Mesendoderm (in vitro differentiated cells): ENCODE results near the gene KMT2C.
"Not testable (repeated sequence)": the region's sequence is repeated elsewhere in the genome, so short reads cannot be mapped to it uniquely, and the experiment has no call there.

Experiments
- DNase-seq: peaks from one replicate; pipeline ENCODE4 v3.0.0; 2013
- H2AK5ac ChIP-seq: 2 replicates; pipeline ENCODE4 v1.6.1; 2013; ENCODE audit warnings: low read length, inconsistent platforms
- H2BK120ac ChIP-seq: 2 replicates; pipeline ENCODE4 v1.6.1; 2013; ENCODE audit warnings: low read depth, mild to moderate bottlenecking, low read length, moderate library complexity, mixed read lengths
- H2BK15ac ChIP-seq: replicated peaks from 2 replicates; pipeline ENCODE4 v1.6.1; 2013; ENCODE audit warnings: low read depth, mild to moderate bottlenecking, moderate library complexity
- H2BK5ac ChIP-seq: 2 replicates; pipeline ENCODE4 v1.6.1; 2013; ENCODE audit warnings: low read length, inconsistent platforms
- H3K18ac ChIP-seq: 2 replicates; pipeline ENCODE4 v1.6.1; 2013; ENCODE audit warnings: mild to moderate bottlenecking, low read length, mixed read lengths
- H3K23ac ChIP-seq: one replicate; pipeline ENCODE4 v1.6.1; 2013; ENCODE audit warnings: low read length
- H3K27ac ChIP-seq: 2 replicates; pipeline ENCODE4 v1.5.1; 2013; ENCODE audit warnings: low read depth, mild to moderate bottlenecking, inconsistent platforms, low read length, moderate library complexity
- H3K27me3 ChIP-seq: 2 replicates; pipeline ENCODE4 v1.6.1; 2013; ENCODE audit warnings: low read length, control low read depth, mild to moderate bottlenecking, inconsistent platforms; ENCODE audit not compliant: insufficient read depth, poor library complexity
- H3K36me3 ChIP-seq: 2 replicates; pipeline ENCODE4 v1.6.1; 2013; ENCODE audit warnings: low read length, inconsistent platforms; ENCODE audit not compliant: control insufficient read depth, insufficient read depth
- H3K4ac ChIP-seq: one replicate; pipeline ENCODE4 v1.6.1; 2013; ENCODE audit warnings: low read depth, mild to moderate bottlenecking, low read length, moderate library complexity
- H3K4me1 ChIP-seq: 2 replicates; pipeline ENCODE4 v1.6.1; 2013; ENCODE audit warnings: low read depth, low read length, inconsistent platforms; ENCODE audit not compliant: control insufficient read depth
- H3K4me2 ChIP-seq: 2 replicates; pipeline ENCODE4 v1.6.1; 2013; ENCODE audit warnings: low read length
- H3K4me3 ChIP-seq: 2 replicates; pipeline ENCODE4 v1.5.1; 2013; ENCODE audit warnings: mild to moderate bottlenecking, low read length
- H3K56ac ChIP-seq: one replicate; pipeline ENCODE4 v1.6.1; 2013; ENCODE audit warnings: low read length
- H3K79me1 ChIP-seq: 2 replicates; pipeline ENCODE4 v1.6.1; 2013; ENCODE audit warnings: low read length, inconsistent platforms
- H3K79me2 ChIP-seq: 2 replicates; pipeline ENCODE4 v1.6.1; 2013; ENCODE audit warnings: mild to moderate bottlenecking, low read length; ENCODE audit not compliant: control insufficient read depth, insufficient read depth
- H3K9ac ChIP-seq: 2 replicates; pipeline ENCODE4 v1.6.1; 2013; ENCODE audit warnings: low read length, inconsistent platforms
- H4K5ac ChIP-seq: one replicate; pipeline ENCODE4 v1.6.1; 2013; ENCODE audit warnings: low read length
- H4K8ac ChIP-seq: one replicate; pipeline ENCODE4 v1.6.1; 2013; ENCODE audit warnings: low read depth, mild to moderate bottlenecking, control low read depth, low read length, moderate library complexity
- WGBS: extraction: QIAGEN DNeasy Blood & Tissue Kit; methylation state at CpG from one replicate; pipeline ENCODE4 v1.1.7; 2013; ENCODE audit warnings: low lambda C conversion rate, missing lambda C conversion rate; ENCODE audit not compliant: insufficient coverage; ENCODE audit errors: extremely low coverage; 5-methylcytosine and 5-hydroxymethylcytosine counted together

KMT2C gene

DNA sequence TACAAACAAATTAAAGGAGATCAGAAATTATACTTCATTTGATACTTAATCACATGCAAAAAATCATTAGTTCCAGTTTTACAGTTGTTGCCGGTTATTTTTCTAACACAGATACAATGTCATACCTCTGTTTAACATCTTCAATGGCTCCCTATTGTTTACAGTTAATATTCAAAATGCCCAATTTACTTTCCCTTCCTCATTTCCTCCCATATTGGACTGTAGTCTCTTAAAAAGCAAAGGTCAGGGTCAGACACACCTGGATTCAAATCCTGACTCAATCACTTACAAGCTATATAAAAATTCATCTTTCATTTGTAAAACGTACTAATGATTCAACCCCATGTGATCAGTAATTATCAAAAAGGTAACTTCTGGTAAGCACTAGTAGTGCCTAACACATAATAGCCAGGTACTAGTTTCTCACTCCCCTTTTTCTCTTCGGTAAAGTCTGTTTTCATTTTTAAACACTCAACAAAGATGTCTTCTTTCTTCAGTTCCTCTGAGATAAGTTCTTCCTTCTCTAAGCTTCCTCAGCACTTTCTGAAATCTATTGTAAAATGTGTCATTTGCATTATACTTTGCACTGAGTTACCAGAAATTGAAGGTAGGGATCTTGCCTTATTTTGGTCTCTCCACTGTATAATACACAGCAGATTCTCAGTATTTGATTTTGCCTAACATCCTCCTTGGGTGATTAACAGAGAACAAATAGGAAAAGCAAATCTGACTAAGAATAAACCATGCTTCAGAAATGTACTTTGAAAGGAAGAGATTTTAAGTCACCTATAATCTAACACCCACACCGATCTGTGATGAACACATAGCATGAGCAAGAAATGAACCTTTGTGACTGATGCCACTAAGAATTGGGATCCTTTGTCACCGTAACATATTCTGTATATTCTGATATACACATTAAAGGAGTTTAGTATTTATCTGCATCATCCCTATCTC lies 16.1 kb downstream of the KMT2C start:
- Histone ChIP-seq H3K4ac (no peak overlapping the region), H2BK15ac (no peak overlapping the region), H3K79me2 (peaks cover 37% of the 10 kb centered on the region), H3K4me1 (no peaks in the 10 kb centered on the region), H3K4me3 (no peak overlapping the region), H3K56ac (no peak overlapping the region), H3K18ac (no peak overlapping the region), H3K36me3 (no peaks in the 10 kb centered on the region), H3K27me3 (no peaks in the 10 kb centered on the region), H2AK5ac (no peak overlapping the region), H4K5ac (no peak overlapping the region), H3K4me2 (no peak overlapping the region), H3K27ac (no peak overlapping the region), H3K23ac (no peak overlapping the region), H3K9ac (no peak overlapping the region), H2BK120ac (no peak overlapping the region), H3K79me1 (peaks cover 14% of the 10 kb centered on the region), H4K8ac (no peak overlapping the region), H2BK5ac (no peak overlapping the region)
- DNase-seq = no peak
- WGBS = no CpG with 5 or more reads among the region's 5 CpGs

GRCh38 chr7:152414779-152415178 lies 21.0 kb downstream of the KMT2C start:
- H2BK5ac ChIP-seq = no peak overlapping the region
- no peak overlapping the region for H3K4me3 ChIP-seq
- no peak overlapping the region for H3K18ac ChIP-seq
- no peak overlapping the region for H2BK15ac ChIP-seq
- H3K9ac ChIP-seq = no peak overlapping the region
- peaks cover 18% of the 10 kb centered on the region for H3K79me2 ChIP-seq
- H3K36me3 ChIP-seq = no peaks in the 10 kb centered on the region
- H3K23ac ChIP-seq = no peak overlapping the region
- no peak overlapping the region for H3K4me2 ChIP-seq
- DNase-seq = no peak
- H3K79me1 ChIP-seq = no peaks in the 10 kb centered on the region
- H2AK5ac ChIP-seq = no peak overlapping the region
- no peaks in the 10 kb centered on the region for H3K27me3 ChIP-seq
- H3K27ac ChIP-seq = no peak overlapping the region
- no peaks in the 10 kb centered on the region for H3K4me1 ChIP-seq
- H2BK120ac ChIP-seq = no peak overlapping the region
- H3K4ac ChIP-seq = no peak overlapping the region
- H4K5ac ChIP-seq = no peak overlapping the region
- no CpG with 5 or more reads among the region's 2 CpGs for WGBS
- no peak overlapping the region for H4K8ac ChIP-seq
- no peak overlapping the region for H3K56ac ChIP-seq

GRCh38 chr7:152411389-152411788 lies 24.4 kb downstream of the KMT2C start:
- DNase-seq = peak; percentile 91
- no peak overlapping the region for H3K27ac ChIP-seq
- no peaks in the 10 kb centered on the region for H3K79me1 ChIP-seq
- H4K8ac ChIP-seq = no peak overlapping the region
- H3K79me2 ChIP-seq = peaks cover 13% of the 10 kb centered on the region
- H3K9ac ChIP-seq = peak overlapping the region; percentile 43
- H3K4ac ChIP-seq = no peak overlapping the region
- H2AK5ac ChIP-seq = no peak overlapping the region
- peak overlapping the region; percentile 8 for H3K56ac ChIP-seq
- no peak overlapping the region for H2BK15ac ChIP-seq
- H2BK5ac ChIP-seq = no peak overlapping the region
- H3K4me3 ChIP-seq = peak overlapping the region; percentile 26
- no CpG with 5 or more reads among the region's 5 CpGs for WGBS
- H4K5ac ChIP-seq = no peak overlapping the region
- no peaks in the 10 kb centered on the region for H3K36me3 ChIP-seq
- no peak overlapping the region for H2BK120ac ChIP-seq
- H3K4me1 ChIP-seq = no peaks in the 10 kb centered on the region
- no peak overlapping the region for H3K18ac ChIP-seq
- no peaks in the 10 kb centered on the region for H3K27me3 ChIP-seq
- H3K23ac ChIP-seq = no peak overlapping the region
- peak overlapping the region; percentile 18 for H3K4me2 ChIP-seq

DNA sequence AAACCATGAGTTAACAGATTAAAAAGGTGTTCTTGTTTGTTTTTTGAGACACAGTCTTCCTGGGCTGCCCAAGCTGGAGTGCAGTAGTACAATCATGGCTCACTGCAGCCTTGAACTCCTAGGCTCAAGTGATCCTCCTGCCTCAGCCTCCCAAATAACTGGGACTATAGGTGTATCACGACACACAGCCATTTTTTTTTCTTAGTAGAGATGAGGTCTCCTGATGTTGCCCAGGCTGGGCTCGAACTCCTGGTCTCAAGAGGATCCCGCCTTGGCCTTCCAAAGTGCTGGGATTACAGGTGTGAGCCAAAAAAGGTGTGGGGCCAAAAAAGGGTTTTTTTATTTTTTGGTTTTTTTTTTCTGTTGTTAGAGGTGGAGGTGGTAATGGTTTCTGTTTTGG lies 29.3 kb downstream of the KMT2C start:
- Histone ChIP-seq H3K56ac (no peak overlapping the region), H3K4me3 (no peak overlapping the region), H3K79me2 (peaks cover 7% of the 10 kb centered on the region), H3K79me1 (no peaks in the 10 kb centered on the region), H2BK15ac (no peak overlapping the region), H4K8ac (no peak overlapping the region), H3K4ac (no peak overlapping the region), H3K9ac (no peak overlapping the region), H4K5ac (no peak overlapping the region), H2AK5ac (no peak overlapping the region), H2BK5ac (no peak overlapping the region), H3K36me3 (no peaks in the 10 kb centered on the region), H3K4me2 (no peak overlapping the region), H3K18ac (no peak overlapping the region), H3K4me1 (no peaks in the 10 kb centered on the region), H3K27me3 (no peaks in the 10 kb centered on the region), H3K27ac (no peak overlapping the region), H2BK120ac (no peak overlapping the region), H3K23ac (no peak overlapping the region)
- DNase-seq = no peak
- WGBS = no CpG with 5 or more reads among the region's 3 CpGs

DNA sequence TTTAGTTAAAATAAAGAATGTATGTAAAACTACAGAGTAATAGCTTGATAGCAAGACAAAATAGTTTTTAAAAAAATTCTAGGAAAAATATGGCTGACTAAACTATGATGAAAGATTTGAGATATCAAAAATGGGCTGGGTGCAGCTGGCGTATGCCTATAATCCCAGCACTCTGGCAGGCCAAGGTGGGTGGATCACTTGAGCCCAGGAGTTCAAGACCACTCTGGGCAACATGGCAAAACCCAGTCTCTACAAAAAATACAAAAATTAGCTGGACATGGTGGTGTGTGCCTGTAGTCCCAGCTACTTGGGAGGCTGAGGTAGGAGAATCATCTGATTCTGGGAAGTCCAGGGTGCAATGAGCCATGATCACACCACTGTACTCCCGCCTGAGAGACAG lies 29.8 kb downstream of the KMT2C start:
- not testable (repeated sequence) for H2BK15ac ChIP-seq, H3K18ac ChIP-seq, H2AK5ac ChIP-seq, H3K27me3 ChIP-seq, H3K36me3 ChIP-seq, H4K8ac ChIP-seq, H2BK5ac ChIP-seq, H3K79me2 ChIP-seq, H3K4ac ChIP-seq, H3K4me3 ChIP-seq, H2BK120ac ChIP-seq, H3K4me1 ChIP-seq, H3K4me2 ChIP-seq, DNase-seq, H3K27ac ChIP-seq, H3K9ac ChIP-seq, H4K5ac ChIP-seq, H3K79me1 ChIP-seq, H3K23ac ChIP-seq, H3K56ac ChIP-seq
- WGBS = no CpG with 5 or more reads among the region's 2 CpGs
